ENCODE measurements around the gene FGG. TPM values are rescaled to one million over a fixed set of nuclear protein-coding genes. Genes with fewer than 3 reads are reported as not detected.

Gene FGG
- total RNA-seq, 4 donors from 2014 or later, result not detected

DNA sequence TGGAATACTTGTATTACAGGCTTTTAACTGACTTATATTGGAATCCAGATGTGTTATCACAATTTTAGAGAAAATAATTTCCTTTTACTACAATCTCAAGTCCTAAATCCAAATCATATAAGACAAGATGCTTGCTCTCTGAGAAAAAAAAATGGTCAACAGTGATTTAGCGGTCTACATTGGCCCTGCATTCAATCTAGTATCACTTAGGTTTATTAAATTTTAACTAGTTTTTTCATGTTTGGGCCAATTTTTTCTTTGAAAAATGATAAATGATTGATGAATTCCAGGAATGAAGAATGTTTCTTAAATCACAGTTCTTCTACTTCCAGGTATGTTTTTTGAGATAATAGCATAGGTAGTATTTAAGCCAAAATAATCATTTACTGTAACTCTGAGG lies 2.8 kb upstream of the FGG start:
- Histone ChIP-seq H3K4me1 (no peaks in the 10 kb centered on the region), H3K4me3 (no peak overlapping the region), H3K9me3 (no peaks in the 10 kb centered on the region), H3K27ac (no peak overlapping the region), H3K27me3 (no peaks in the 10 kb centered on the region), H3K36me3 (no peaks in the 10 kb centered on the region)
- TF ChIP-seq EP300 (IDR thresholded peaks at IDR 0.05), result no peak
- no peak for TF ChIP-seq POLR2A (IDR thresholded peaks at IDR 0.05)
- TF ChIP-seq, protein P1, sequence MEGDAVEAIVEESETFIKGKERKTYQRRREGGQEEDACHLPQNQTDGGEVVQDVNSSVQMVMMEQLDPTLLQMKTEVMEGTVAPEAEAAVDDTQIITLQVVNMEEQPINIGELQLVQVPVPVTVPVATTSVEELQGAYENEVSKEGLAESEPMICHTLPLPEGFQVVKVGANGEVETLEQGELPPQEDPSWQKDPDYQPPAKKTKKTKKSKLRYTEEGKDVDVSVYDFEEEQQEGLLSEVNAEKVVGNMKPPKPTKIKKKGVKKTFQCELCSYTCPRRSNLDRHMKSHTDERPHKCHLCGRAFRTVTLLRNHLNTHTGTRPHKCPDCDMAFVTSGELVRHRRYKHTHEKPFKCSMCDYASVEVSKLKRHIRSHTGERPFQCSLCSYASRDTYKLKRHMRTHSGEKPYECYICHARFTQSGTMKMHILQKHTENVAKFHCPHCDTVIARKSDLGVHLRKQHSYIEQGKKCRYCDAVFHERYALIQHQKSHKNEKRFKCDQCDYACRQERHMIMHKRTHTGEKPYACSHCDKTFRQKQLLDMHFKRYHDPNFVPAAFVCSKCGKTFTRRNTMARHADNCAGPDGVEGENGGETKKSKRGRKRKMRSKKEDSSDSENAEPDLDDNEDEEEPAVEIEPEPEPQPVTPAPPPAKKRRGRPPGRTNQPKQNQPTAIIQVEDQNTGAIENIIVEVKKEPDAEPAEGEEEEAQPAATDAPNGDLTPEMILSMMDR (IDR thresholded peaks at IDR 0.05), result no peak
- WGBS, 2 donors, result 94 to 97% methylated on average over 1 of the region's 1 CpG
- no peak for DNase-seq (ENCODE audit: low spot score in 2 of 2)

DNA sequence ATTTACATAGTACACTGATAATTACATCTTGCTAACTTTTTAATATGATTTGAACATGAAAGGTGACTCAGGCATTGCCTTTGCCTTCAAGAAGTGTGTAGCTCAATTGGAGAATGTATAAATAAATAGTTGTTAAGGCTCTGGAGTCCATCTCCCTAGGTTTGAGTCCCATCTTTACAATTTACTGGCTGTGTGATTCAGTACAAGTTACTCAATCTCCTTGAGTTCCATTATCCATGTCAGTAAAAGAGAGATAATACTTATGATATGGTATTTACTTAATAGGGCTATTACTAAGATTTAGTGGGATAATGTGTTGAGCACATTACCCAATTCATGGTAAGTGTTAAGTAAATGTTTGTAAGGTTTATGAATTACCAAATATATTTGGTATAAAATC lies 1.9 kb upstream of the FGG start:
- Histone ChIP-seq H3K27me3 (no peaks in the 10 kb centered on the region), H3K36me3 (no peaks in the 10 kb centered on the region), H3K9me3 (no peaks in the 10 kb centered on the region), H3K4me3 (no peak overlapping the region), H3K4me1 (no peaks in the 10 kb centered on the region), H3K27ac (no peak overlapping the region)
- no peak for DNase-seq (ENCODE audit: low spot score in 2 of 2)
- TF ChIP-seq POLR2A (IDR thresholded peaks at IDR 0.05) (no peak), EP300 (IDR thresholded peaks at IDR 0.05) (no peak)

DNA sequence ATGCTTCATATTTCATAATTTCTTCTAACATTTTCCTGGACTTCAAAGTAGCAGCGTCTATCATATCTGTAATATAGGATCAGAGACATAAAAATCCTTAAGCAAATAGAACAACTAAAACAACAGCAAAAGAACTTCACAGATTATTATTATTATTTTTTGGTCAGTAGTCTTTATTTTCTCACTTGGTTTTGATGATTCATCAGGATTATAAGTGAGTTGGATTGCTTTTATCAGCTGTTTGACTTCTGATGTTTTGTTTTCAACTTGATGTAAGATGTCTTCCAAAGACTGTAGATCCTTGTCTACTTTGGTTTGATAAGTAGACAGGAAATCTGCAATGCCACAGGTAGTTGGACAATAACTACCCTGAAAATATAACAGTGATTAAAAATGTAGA lies 623 bp downstream of the FGG start:
- no peaks in the 10 kb centered on the region for H3K9me3 ChIP-seq
- H3K4me1 ChIP-seq, result no peaks in the 10 kb centered on the region
- H3K27ac ChIP-seq, result no peak overlapping the region
- H3K27me3 ChIP-seq, result no peaks in the 10 kb centered on the region
- WGBS, 2 donors, result 90 to 95% methylated on average over 1 of the region's 1 CpG
- H3K4me3 ChIP-seq, result no peak overlapping the region
- no peak for DNase-seq (ENCODE audit: low spot score in 2 of 2)
- TF ChIP-seq EP300 (IDR thresholded peaks at IDR 0.05), result no peak
- TF ChIP-seq, protein P1 (IDR thresholded peaks at IDR 0.05), result no peak
- no peak for TF ChIP-seq POLR2A (IDR thresholded peaks at IDR 0.05)
- no peaks in the 10 kb centered on the region for H3K36me3 ChIP-seq

DNA sequence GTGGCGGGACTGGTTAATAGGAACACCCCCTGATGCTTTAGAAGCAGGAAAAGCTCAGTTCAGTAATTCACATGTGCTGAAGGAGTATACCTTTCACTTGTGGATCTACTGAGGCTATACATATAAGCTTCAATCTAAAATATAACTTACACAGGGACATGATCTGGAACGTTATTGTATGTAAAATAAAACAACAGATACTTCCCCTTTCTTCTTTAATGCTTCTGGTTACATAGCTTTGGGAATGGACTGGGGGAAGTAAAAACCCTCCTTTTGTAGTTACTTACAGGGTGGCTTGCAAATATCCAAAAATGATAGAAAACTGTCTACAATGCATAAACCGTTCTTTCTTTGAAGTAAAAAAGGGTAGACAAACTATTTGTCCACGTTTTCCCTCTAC lies 1.9 kb downstream of the FGG start:
- no peak for DNase-seq (ENCODE audit: low spot score in 2 of 2)
- Histone ChIP-seq H3K27ac (no peak overlapping the region), H3K36me3 (no peaks in the 10 kb centered on the region), H3K4me1 (no peaks in the 10 kb centered on the region), H3K4me3 (no peak overlapping the region), H3K9me3 (no peaks in the 10 kb centered on the region), H3K27me3 (no peaks in the 10 kb centered on the region)
- WGBS, 2 donors, result 60 to 66% methylated on average over 4 of the region's 4 CpGs
- no peak for TF ChIP-seq POLR2A (IDR thresholded peaks at IDR 0.05)
- TF ChIP-seq EP300 (IDR thresholded peaks at IDR 0.05), result no peak
- TF ChIP-seq, protein P1 (IDR thresholded peaks at IDR 0.05), result no peak

GRCh38 chr4:154609532-154609931 lies 2.9 kb downstream of the FGG start:
- H3K27ac ChIP-seq, result no peak overlapping the region
- no peak overlapping the region for H3K4me3 ChIP-seq
- no peak for DNase-seq (ENCODE audit: low spot score in 2 of 2)
- H3K9me3 ChIP-seq, result no peaks in the 10 kb centered on the region
- H3K4me1 ChIP-seq, result no peaks in the 10 kb centered on the region
- 82 to 84% methylated on average over 4 of the region's 4 CpGs for WGBS, 2 donors
- TF ChIP-seq, protein P1 (IDR thresholded peaks at IDR 0.05), result no peak
- H3K36me3 ChIP-seq, result no peaks in the 10 kb centered on the region
- no peaks in the 10 kb centered on the region for H3K27me3 ChIP-seq
